HG03060 (cell line): ENCODE results near the gene RBP3.

Source experiments
- ATAC-seq: cut with Tn5 transposase; IDR thresholded peaks from one replicate; pipeline ENCODE4 v1.9.1; 2021; ENCODE audit warnings: low read depth, moderate number of reproducible peaks; ENCODE audit not compliant: unreplicated experiment

RBP3 gene

GRCh38 chr10:47354165-47354564 is 6.0 kb downstream of the RBP3 start:
- ATAC-seq: no peak

- ATAC-seq: no peak
Measured at GRCh38 chr10:47354900-47355299, 6.7 kb downstream of the RBP3 start.

DNA sequence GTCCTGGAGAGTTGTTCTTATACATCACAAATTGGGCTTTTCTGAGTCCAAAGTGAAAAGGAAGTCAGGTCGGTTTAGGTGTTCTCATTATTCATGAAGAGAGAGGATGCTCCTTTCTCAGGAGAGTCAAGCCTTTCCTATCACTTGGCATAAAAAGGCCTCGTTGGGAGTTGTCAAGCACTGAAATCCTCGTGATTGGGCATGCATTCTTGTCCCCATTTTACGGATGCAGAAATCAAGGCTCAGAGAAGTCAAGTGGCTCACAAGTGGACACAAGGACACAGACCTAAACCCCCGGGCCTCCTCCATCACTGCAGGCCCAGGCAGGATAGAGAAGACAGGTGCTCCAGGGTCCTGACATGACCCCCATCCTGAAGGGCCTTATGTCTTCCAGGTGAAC is 8.5 kb downstream of the RBP3 start:
- no peak for ATAC-seq

GRCh38 chr10:47357131-47357582 is 9.0 kb downstream of the RBP3 start:
- ATAC-seq: no peak

DNA sequence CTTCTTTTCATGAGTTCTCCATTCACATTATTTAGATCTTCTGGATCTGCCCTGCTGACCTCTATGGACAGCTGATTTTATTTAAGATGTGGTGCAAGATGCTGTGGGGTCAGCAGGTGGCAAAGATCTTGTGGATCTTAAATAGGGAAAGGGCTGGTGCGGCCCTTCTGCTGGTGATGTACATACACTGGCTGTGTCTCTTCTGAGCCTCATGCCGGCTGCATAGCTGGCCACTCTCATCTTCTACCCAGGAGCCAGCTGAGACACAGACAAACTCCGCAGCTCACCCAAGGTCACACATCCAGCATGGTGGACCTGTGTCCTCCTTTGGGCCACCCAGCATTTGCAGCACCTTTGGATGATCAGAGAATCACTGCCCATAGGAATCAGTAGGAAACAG is 9.7 kb downstream of the RBP3 start:
- no peak for ATAC-seq

DNA sequence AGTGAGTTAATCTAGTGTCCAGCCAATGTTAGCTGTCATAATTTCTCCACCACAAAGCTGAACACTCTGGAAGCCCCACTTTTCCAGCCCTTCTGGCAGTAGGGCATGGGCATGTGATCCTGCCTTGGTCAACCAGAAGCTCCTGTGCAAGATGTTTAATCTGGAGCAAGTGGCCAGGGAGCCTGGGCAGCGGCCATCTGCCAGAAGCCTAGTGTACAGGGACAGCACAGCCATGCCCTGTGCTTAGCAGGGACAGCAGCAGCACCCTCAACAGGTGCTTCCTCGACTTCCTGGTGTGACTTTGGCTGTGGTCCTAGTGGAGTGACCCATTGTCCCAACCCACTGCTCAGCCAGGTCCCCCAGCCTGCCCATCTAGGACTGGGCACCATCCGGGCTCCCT is 10.3 kb downstream of the RBP3 start:
- no peak for ATAC-seq

DNA sequence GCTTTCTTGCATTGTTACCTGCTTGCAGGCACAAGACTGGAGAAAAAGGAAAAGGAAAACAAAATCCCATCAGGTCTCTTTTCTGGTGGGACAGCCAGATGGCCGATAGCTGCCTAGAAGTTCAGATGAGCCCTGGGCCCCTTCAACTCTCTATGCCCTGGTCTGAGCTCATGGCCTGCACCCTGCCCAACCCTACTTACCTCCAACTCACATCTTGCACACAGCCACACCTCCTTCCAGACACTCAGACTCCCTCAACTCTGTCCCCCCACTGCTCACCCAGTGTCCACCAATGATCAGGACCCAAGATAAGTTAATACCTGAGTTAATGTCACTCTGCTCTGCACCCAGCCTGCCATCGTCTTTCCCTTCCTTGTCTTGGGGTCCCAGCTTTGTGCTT is 10.9 kb downstream of the RBP3 start:
- no peak for ATAC-seq

- ATAC-seq: no peak
Measured at GRCh38 chr10:47359626-47360418, 11.7 kb downstream of the RBP3 start.

- ATAC-seq: no peak
Measured at GRCh38 chr10:47360419-47361040, 12.4 kb downstream of the RBP3 start.

- no peak for ATAC-seq
Measured at GRCh38 chr10:47361293-47361692, 13.1 kb downstream of the RBP3 start.

DNA sequence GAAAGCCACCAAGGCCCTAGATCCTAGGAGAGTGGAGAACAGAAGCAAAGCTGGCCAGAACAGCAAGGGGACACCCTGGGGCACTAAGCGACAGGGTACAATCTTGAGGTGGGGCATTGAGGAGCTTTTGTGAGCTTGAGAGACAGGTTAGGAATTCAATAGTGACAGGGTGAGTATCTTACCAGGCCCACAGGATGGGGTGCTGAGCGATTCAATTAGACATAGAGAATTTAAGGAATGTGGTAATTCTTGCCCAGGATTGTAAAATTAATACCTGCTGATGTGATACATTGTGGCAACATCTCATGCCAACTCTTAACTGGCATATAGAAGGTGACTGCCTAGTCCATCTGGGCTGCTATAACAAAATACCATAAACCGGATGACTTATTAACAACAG is 14.0 kb downstream of the RBP3 start:
- ATAC-seq: no peak

- ATAC-seq: no peak
Measured at GRCh38 chr10:47363781-47364180, 15.6 kb downstream of the RBP3 start.

- no peak for ATAC-seq
Measured at GRCh38 chr10:47364366-47364765, 16.2 kb downstream of the RBP3 start.

GRCh38 chr10:47364911-47365310 is 16.7 kb downstream of the RBP3 start:
- ATAC-seq: no peak

- no peak for ATAC-seq
Measured at GRCh38 chr10:47365431-47366180, 17.4 kb downstream of the RBP3 start.

DNA sequence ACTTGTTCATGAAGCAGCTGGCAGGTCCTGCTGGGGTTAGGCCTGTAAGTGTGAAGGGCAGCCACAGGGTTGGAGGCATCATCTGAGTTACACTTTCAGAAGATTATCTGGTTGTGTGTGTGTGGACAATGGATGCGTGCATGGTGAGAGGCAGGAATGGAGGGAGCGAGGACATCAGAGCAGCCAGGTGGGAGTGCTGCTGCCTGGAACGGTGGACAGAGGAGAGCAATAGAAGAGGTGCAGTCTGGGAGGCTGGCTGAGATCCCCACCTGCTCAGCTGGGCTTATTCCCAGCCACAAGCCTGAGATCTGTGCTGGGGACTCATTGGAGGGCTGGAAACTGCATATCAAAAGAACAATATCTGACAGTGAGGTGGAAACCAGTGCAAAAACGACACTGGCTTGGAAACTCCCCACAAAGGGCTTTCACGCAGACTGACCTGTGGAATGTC is 18.0 kb downstream of the RBP3 start:
- ATAC-seq: no peak

GRCh38 chr10:47366731-47367460 is 18.7 kb downstream of the RBP3 start:
- no peak for ATAC-seq

DNA sequence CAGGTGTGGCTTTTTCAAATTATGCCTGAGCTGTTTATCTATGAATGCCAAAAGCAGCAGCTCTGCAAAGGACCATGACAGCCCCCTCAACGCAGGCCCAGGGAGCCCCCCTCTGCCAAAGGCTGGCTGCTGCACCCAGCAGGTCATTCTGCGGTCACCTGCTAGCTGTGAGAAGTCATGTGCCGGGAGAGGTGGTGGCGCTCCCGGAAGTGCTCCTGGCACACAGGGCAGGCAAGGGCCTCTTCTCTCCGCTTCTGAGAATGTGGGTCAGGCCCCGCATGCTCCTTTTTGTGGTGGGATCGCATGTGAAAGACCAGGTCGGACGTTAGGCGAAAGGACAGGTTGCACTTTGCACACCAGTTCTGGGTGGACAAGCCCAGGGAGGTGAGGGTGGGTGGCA is 19.5 kb downstream of the RBP3 start:
- ATAC-seq: no peak

- no peak for ATAC-seq
Measured at GRCh38 chr10:47368431-47369180, 20.4 kb downstream of the RBP3 start.

GRCh38 chr10:47369251-47369894 is 21.2 kb downstream of the RBP3 start:
- no peak for ATAC-seq
